ENCODE measurements around the gene FRMD3. TPM values are rescaled to one million over a fixed set of nuclear protein-coding genes. Genes with fewer than 3 reads are reported as not detected.

FRMD3 gene
- total RNA-seq, 1 experiment from 2014 or later, result 1.4 TPM

DNA sequence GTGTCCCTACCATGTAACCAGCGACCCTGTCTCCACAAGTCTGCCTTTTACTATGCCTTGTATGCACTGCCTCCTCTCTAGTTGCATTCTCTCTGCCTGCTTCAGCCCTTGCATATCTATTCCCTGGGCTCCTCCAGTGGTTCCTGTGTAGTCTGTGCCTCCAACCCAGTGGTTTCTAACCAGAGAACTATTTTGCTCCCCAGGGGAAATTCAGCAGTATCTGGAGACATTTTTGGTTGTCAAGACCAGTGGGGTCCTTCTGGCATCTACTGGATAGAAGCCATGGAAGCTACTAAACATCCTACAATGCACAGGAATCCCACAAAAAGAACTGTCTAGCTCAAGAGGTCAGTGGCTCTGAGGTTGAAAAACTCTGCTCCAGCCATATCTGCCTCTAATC is 251.2 kb downstream of the FRMD3 start:
- Mint-ChIP-seq H3K36me3 (no peaks in the 10 kb centered on the region), H3K4me3 (no peak overlapping the region), H3K27me3 (ENCODE audit: low read depth) (no peaks in the 10 kb centered on the region), H3K27ac (no peak overlapping the region), H3K4me1 (peaks cover 23% of the 10 kb centered on the region), H3K9me3 (no peaks in the 10 kb centered on the region)
- POLR2A ChIA-PET, result interaction anchor here (0.5 kb wide), 1 partner anchor 340 kb away, joined by 7 read pairs; no protein-coding TSS in a partner anchor
- DNase-seq (ENCODE audit: low spot score) (no peak), ATAC-seq (no peak)
- CTCF ChIA-PET, result no interaction called here
- TF ChIP-seq GABPB1 (CRISPR knock-in tag; IDR thresholded peaks at IDR 0.05) (no peak), SMAD3 (CRISPR knock-in tag; IDR thresholded peaks at IDR 0.05; ENCODE audit: borderline replicate concordance) (no peak), TP53 (CRISPR knock-in tag; IDR thresholded peaks at IDR 0.05) (no peak), IRF2 (CRISPR knock-in tag; IDR thresholded peaks at IDR 0.05; ENCODE audit: borderline replicate concordance, low read depth) (no peak), KAT7 (CRISPR knock-in tag; IDR thresholded peaks at IDR 0.05; ENCODE audit: borderline replicate concordance) (no peak), SP1 (CRISPR knock-in tag; conservative IDR thresholded peaks at IDR 0.05) (no peak)
- TF ChIP-seq, protein P1, sequence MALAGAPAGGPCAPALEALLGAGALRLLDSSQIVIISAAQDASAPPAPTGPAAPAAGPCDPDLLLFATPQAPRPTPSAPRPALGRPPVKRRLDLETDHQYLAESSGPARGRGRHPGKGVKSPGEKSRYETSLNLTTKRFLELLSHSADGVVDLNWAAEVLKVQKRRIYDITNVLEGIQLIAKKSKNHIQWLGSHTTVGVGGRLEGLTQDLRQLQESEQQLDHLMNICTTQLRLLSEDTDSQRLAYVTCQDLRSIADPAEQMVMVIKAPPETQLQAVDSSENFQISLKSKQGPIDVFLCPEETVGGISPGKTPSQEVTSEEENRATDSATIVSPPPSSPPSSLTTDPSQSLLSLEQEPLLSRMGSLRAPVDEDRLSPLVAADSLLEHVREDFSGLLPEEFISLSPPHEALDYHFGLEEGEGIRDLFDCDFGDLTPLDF (CRISPR knock-in tag; IDR thresholded peaks at IDR 0.05), result no peak
- TF ChIP-seq, protein P2, sequence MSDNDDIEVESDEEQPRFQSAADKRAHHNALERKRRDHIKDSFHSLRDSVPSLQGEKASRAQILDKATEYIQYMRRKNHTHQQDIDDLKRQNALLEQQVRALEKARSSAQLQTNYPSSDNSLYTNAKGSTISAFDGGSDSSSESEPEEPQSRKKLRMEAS (CRISPR knock-in tag; IDR thresholded peaks at IDR 0.05), result no peak
- TF ChIP-seq, protein P3, sequence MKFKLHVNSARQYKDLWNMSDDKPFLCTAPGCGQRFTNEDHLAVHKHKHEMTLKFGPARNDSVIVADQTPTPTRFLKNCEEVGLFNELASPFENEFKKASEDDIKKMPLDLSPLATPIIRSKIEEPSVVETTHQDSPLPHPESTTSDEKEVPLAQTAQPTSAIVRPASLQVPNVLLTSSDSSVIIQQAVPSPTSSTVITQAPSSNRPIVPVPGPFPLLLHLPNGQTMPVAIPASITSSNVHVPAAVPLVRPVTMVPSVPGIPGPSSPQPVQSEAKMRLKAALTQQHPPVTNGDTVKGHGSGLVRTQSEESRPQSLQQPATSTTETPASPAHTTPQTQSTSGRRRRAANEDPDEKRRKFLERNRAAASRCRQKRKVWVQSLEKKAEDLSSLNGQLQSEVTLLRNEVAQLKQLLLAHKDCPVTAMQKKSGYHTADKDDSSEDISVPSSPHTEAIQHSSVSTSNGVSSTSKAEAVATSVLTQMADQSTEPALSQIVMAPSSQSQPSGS (CRISPR knock-in tag; IDR thresholded peaks at IDR 0.05; ENCODE audit: borderline replicate concordance, low read depth), result no peak
- TF ChIP-seq, protein P4, sequence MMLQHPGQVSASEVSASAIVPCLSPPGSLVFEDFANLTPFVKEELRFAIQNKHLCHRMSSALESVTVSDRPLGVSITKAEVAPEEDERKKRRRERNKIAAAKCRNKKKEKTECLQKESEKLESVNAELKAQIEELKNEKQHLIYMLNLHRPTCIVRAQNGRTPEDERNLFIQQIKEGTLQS (CRISPR knock-in tag; conservative IDR thresholded peaks at IDR 0.05), result no peak
- TF ChIP-seq, protein P5, sequence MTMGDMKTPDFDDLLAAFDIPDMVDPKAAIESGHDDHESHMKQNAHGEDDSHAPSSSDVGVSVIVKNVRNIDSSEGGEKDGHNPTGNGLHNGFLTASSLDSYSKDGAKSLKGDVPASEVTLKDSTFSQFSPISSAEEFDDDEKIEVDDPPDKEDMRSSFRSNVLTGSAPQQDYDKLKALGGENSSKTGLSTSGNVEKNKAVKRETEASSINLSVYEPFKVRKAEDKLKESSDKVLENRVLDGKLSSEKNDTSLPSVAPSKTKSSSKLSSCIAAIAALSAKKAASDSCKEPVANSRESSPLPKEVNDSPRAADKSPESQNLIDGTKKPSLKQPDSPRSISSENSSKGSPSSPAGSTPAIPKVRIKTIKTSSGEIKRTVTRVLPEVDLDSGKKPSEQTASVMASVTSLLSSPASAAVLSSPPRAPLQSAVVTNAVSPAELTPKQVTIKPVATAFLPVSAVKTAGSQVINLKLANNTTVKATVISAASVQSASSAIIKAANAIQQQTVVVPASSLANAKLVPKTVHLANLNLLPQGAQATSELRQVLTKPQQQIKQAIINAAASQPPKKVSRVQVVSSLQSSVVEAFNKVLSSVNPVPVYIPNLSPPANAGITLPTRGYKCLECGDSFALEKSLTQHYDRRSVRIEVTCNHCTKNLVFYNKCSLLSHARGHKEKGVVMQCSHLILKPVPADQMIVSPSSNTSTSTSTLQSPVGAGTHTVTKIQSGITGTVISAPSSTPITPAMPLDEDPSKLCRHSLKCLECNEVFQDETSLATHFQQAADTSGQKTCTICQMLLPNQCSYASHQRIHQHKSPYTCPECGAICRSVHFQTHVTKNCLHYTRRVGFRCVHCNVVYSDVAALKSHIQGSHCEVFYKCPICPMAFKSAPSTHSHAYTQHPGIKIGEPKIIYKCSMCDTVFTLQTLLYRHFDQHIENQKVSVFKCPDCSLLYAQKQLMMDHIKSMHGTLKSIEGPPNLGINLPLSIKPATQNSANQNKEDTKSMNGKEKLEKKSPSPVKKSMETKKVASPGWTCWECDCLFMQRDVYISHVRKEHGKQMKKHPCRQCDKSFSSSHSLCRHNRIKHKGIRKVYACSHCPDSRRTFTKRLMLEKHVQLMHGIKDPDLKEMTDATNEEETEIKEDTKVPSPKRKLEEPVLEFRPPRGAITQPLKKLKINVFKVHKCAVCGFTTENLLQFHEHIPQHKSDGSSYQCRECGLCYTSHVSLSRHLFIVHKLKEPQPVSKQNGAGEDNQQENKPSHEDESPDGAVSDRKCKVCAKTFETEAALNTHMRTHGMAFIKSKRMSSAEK (CRISPR knock-in tag; IDR thresholded peaks at IDR 0.05; ENCODE audit: borderline replicate concordance), result no peak
- TF ChIP-seq, protein P6, sequence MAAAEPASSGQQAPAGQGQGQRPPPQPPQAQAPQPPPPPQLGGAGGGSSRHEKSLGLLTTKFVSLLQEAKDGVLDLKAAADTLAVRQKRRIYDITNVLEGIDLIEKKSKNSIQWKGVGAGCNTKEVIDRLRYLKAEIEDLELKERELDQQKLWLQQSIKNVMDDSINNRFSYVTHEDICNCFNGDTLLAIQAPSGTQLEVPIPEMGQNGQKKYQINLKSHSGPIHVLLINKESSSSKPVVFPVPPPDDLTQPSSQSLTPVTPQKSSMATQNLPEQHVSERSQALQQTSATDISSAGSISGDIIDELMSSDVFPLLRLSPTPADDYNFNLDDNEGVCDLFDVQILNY (CRISPR knock-in tag; IDR thresholded peaks at IDR 0.05), result no peak
- TF ChIP-seq, protein P7, sequence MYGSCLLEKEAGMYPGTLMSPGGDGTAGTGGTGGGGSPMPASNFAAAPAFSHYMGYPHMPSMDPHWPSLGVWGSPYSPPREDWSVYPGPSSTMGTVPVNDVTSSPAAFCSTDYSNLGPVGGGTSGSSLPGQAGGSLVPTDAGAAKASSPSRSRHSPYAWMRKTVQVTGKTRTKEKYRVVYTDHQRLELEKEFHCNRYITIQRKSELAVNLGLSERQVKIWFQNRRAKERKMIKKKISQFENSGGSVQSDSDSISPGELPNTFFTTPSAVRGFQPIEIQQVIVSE (CRISPR knock-in tag; IDR thresholded peaks at IDR 0.05; ENCODE audit: borderline replicate concordance), result no peak
- TF ChIP-seq, protein P8, sequence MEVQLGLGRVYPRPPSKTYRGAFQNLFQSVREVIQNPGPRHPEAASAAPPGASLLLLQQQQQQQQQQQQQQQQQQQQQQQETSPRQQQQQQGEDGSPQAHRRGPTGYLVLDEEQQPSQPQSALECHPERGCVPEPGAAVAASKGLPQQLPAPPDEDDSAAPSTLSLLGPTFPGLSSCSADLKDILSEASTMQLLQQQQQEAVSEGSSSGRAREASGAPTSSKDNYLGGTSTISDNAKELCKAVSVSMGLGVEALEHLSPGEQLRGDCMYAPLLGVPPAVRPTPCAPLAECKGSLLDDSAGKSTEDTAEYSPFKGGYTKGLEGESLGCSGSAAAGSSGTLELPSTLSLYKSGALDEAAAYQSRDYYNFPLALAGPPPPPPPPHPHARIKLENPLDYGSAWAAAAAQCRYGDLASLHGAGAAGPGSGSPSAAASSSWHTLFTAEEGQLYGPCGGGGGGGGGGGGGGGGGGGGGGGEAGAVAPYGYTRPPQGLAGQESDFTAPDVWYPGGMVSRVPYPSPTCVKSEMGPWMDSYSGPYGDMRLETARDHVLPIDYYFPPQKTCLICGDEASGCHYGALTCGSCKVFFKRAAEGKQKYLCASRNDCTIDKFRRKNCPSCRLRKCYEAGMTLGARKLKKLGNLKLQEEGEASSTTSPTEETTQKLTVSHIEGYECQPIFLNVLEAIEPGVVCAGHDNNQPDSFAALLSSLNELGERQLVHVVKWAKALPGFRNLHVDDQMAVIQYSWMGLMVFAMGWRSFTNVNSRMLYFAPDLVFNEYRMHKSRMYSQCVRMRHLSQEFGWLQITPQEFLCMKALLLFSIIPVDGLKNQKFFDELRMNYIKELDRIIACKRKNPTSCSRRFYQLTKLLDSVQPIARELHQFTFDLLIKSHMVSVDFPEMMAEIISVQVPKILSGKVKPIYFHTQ (CRISPR knock-in tag; IDR thresholded peaks at IDR 0.05), result no peak
- TF ChIP-seq, protein P9, sequence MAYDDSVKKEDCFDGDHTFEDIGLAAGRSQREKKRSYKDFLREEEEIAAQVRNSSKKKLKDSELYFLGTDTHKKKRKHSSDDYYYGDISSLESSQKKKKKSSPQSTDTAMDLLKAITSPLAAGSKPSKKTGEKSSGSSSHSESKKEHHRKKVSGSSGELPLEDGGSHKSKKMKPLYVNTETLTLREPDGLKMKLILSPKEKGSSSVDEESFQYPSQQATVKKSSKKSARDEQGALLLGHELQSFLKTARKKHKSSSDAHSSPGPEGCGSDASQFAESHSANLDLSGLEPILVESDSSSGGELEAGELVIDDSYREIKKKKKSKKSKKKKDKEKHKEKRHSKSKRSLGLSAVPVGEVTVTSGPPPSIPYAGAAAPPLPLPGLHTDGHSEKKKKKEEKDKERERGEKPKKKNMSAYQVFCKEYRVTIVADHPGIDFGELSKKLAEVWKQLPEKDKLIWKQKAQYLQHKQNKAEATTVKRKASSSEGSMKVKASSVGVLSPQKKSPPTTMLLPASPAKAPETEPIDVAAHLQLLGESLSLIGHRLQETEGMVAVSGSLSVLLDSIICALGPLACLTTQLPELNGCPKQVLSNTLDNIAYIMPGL (CRISPR knock-in tag; IDR thresholded peaks at IDR 0.05), result no peak
- TF ChIP-seq, protein P10, sequence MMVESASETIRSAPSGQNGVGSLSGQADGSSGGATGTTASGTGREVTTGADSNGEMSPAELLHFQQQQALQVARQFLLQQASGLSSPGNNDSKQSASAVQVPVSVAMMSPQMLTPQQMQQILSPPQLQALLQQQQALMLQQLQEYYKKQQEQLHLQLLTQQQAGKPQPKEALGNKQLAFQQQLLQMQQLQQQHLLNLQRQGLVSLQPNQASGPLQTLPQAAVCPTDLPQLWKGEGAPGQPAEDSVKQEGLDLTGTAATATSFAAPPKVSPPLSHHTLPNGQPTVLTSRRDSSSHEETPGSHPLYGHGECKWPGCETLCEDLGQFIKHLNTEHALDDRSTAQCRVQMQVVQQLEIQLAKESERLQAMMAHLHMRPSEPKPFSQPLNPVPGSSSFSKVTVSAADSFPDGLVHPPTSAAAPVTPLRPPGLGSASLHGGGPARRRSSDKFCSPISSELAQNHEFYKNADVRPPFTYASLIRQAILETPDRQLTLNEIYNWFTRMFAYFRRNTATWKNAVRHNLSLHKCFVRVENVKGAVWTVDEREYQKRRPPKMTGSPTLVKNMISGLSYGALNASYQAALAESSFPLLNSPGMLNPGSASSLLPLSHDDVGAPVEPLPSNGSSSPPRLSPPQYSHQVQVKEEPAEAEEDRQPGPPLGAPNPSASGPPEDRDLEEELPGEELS (CRISPR knock-in tag; IDR thresholded peaks at IDR 0.05), result no peak

Measured in WTC11 (cell line).